LNCaP clone FGC (cell line): ENCODE results near the gene ATP2B2.

Experiments used
- DNase-seq: peaks from one replicate; pipeline ENCODE4 v3.0.0-alpha.2; 2011; ENCODE audit warnings: low read depth
- H3K4me3 ChIP-seq: 2 replicates; pipeline ENCODE4 v1.5.1; 2011; ENCODE audit warnings: mild to moderate bottlenecking, low read depth, low read length, control low read depth
- TF ChIP-seq, protein P1 (sequence below): IDR thresholded peaks from 2 replicates; pipeline ENCODE4 v1.5.1; 2012; ENCODE audit warnings: mild to moderate bottlenecking; ENCODE audit not compliant: control insufficient read depth, insufficient read depth; ENCODE audit errors: extremely low read depth

The ATP2B2 gene

DNA sequence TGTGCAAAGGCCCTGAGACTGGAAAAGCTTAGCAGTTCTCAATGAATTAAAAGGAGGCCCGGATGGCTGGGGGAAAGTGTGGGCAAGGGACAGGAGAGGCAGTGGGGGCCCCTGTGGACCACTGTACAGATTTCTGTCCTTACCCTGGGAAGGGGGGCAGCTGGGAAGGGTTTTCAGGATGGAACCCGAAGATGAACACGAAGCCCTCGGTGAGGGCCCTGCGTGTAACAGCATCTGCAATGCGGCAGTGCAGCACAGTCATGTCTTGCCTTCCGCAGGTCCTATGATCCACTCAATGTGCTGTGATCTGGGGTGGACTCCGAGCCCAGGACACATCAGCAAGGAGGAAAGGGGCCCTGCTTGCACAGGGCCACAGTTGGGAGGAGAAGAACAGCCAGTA lies 7.9 kb upstream of the ATP2B2 start:
- DNase-seq = no peak
- TF ChIP-seq, protein P1, sequence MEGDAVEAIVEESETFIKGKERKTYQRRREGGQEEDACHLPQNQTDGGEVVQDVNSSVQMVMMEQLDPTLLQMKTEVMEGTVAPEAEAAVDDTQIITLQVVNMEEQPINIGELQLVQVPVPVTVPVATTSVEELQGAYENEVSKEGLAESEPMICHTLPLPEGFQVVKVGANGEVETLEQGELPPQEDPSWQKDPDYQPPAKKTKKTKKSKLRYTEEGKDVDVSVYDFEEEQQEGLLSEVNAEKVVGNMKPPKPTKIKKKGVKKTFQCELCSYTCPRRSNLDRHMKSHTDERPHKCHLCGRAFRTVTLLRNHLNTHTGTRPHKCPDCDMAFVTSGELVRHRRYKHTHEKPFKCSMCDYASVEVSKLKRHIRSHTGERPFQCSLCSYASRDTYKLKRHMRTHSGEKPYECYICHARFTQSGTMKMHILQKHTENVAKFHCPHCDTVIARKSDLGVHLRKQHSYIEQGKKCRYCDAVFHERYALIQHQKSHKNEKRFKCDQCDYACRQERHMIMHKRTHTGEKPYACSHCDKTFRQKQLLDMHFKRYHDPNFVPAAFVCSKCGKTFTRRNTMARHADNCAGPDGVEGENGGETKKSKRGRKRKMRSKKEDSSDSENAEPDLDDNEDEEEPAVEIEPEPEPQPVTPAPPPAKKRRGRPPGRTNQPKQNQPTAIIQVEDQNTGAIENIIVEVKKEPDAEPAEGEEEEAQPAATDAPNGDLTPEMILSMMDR = no peak
- H3K4me3 ChIP-seq = no peak overlapping the region

DNA sequence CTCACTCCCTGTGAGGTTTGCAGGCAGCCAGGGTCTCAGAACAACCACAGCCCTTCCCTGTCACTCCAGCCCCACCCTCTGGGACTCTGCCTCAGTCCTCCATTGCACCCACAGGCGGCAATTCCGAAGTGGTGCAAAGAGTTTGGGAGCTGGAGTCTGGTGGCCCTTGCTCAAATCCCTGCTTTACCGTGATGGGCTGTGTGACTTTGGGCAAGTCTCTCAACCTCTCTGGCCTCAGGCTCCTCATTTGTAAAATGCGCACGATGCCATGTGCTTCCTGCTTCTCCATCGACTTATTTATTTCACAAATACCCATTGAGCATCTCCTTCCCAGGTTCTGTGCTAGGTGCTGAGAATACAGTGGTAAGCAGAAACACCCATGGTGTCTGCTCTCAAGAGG lies 7.3 kb upstream of the ATP2B2 start:
- no peak overlapping the region for H3K4me3 ChIP-seq
- TF ChIP-seq, protein P1 = no peak

DNA sequence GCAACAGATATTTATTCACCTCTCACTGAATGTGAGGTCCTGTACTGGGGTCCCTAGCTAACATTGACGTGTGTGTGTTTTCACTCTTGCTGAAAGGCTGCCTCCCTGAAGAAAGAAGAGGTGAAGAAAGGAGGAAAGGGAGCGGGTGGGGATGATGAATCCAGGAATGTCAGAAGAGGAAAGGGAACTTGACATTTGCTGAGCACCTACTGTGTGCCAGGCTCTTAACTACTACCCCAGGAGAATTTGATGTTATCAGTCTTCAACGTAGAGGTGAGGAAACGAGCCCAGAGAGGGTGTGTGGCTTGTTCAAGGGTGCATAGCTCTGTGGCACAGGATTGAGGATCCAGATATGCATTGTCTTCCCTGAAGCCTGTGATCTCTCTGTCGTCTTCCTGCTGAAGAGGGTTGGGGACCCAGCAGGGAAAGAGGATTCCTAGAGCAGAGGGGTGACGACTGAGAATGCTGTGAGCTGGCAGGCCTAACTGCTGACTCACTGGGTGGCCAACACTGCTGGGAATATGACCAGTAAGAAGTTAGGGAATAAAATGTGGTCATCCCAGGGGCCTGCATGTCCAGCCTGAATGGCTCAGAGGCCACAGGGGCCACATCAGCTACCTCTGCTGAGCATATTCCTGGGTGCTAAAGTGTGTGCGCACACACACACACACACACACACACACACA lies 6.6 kb upstream of the ATP2B2 start:
- no peak for DNase-seq

More for the DNA sequence above, 7.3 kb upstream of the ATP2B2 start:
- no peak for DNase-seq

DNA sequence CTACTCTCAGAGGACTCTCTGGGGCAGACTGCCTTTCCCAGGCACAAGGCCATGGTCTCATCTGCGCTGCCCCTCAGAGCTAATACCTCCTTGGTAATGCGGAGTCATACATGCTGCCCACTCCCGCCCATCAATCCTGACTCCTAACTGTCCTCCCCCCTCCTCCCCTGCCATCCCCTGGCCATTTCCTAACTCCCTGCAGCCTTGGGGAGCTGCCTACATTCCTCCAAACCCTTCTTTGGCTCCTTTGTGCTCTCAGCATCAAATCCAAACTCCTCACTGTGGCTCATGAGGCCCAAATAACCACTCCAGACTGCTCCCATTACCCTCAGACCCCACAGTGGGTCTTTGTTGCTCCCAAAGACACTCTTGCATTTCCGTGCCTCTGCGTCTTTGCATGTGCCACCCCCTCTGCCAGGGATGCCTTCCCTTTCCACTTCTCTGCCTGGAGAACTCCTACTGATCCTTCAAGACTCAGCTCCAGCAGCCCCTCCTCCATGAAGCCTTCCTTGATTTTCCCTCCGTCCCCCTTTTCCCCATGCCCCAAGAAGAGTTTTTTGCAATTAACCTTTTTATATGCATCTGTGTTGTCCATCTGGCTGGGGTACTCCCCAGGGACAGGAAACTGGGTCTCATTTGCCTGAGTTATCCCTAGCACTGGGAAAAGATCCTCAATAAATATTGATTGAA lies 5.5 kb upstream of the ATP2B2 start:
- no peak for DNase-seq
- no peak overlapping the region for H3K4me3 ChIP-seq
- TF ChIP-seq, protein P1 = no peak

More for the DNA sequence above, 6.6 kb upstream of the ATP2B2 start:
- no peak overlapping the region for H3K4me3 ChIP-seq
- TF ChIP-seq, protein P1 = no peak

DNA sequence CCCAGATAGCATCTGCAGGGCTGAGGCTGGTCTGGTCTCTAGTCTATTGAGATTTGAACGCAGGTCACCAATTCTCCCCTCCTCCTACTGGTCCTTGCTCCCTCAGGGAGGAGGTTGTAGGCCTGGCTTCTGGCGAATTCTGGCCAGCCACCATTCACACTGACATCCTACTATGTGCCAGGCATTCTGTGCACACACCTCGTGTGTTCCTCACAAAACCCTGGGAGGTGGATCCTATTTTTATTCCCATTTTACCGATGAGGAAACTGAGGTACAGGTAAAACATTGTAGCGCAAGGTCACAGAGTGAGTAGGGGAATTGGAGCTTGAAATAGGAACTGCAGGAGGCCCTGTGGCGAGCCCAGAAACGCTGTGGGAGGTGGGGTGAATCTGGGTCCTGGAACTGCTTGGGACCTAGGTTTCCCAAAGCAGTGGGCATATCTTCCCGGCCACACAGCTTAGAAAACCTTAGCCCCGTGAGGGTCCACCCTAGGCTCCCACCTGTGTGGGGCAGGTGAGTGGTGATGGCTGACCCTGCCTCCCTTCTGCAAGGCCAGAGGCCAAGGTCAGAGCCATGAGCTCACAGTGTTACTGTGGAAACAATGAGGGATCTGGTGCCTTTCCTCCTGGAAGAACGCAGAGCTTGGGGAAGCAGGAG lies 4.8 kb upstream of the ATP2B2 start:
- TF ChIP-seq, protein P1 = no peak
- H3K4me3 ChIP-seq = no peak overlapping the region
- DNase-seq = no peak

DNA sequence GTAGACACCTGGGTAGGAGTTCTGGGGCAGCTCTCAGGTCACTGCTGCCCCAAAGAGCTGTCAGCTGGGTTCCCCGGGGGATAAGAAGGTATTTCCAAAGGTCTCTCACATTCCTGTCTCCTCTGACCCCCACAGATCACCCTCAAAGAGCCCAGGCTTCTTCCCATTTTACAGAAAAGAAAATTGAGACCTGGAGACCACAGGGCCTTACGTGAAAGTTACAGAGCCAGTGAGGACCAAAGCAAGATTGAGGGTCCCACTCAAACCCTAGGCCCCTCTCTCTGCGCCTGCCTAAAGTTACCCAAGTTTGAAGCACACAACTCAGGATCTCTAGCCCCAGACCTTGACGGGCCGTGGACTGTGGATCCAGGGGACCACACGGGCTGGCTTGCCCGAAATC lies 3.9 kb upstream of the ATP2B2 start:
- TF ChIP-seq, protein P1 = no peak
- H3K4me3 ChIP-seq = no peak overlapping the region
- DNase-seq = no peak
